ENCODE data around the gene FLNC. TPM values are rescaled to one million over a fixed set of nuclear protein-coding genes. Genes with fewer than 3 reads are reported as not detected.

FLNC gene
- total and polyA plus RNA-seq, 11 donors: 399 to 3,687 (median 1,170) TPM

GRCh38 chr7:128888756-128889095 lies 58.5 kb downstream of the FLNC start:
- peak in 2 of 5 donors; percentile 6 to 31 for DNase-seq
- H3K27ac ChIP-seq: no peak overlapping the region
- intact Hi-C loops (cut with DNase I): loop anchor here in 2 of 10 donors (10.0 kb wide), 2 partner anchors 284 to 414 kb away; partner anchors contain the start of gene METTL2B (in 1 of the 2)
- no peaks in the 10 kb centered on the region for H3K36me3 ChIP-seq
- no peak overlapping the region for H3K4me3 ChIP-seq
- ATAC-seq: no peak
- peaks cover 0 to 21% (median 13%) of the 10 kb centered on the region in 9 donors for H3K27me3 ChIP-seq
- TF ChIP-seq POLR2A (IDR thresholded peaks at IDR 0.05): no peak
- TF ChIP-seq, protein P1, sequence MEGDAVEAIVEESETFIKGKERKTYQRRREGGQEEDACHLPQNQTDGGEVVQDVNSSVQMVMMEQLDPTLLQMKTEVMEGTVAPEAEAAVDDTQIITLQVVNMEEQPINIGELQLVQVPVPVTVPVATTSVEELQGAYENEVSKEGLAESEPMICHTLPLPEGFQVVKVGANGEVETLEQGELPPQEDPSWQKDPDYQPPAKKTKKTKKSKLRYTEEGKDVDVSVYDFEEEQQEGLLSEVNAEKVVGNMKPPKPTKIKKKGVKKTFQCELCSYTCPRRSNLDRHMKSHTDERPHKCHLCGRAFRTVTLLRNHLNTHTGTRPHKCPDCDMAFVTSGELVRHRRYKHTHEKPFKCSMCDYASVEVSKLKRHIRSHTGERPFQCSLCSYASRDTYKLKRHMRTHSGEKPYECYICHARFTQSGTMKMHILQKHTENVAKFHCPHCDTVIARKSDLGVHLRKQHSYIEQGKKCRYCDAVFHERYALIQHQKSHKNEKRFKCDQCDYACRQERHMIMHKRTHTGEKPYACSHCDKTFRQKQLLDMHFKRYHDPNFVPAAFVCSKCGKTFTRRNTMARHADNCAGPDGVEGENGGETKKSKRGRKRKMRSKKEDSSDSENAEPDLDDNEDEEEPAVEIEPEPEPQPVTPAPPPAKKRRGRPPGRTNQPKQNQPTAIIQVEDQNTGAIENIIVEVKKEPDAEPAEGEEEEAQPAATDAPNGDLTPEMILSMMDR (IDR thresholded peaks at IDR 0.05): no peak
- no peaks in the 10 kb centered on the region for H3K9me3 ChIP-seq
- 81 to 86% (median 84%) methylated on average over 11 of the region's 11 CpGs for WGBS, 4 donors
- peaks cover 0 to 11% (median 0%) of the 10 kb centered on the region in 12 donors for H3K4me1 ChIP-seq

DNA sequence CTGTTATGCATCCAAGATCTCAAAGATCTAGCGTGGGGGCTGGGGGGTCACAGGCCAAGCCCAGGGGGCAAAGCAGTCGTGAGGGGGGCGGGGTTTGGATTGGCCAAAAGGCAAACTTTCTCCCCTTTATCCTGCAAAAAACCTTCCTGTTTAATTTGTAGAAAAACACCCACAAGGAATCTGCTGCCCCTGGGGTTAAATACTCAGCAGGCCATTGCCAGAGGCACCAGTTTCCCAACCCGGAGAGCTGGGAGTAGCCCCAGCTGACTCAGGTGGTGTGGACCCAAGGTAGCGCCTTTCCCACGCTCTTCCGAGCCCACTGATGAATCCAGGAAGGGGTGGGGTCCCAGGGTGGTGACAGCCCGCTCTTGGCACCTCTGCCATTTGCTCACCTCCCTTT lies 58.9 kb downstream of the FLNC start:
- TF ChIP-seq, protein P1 (IDR thresholded peaks at IDR 0.05): no peak
- TF ChIP-seq POLR2A (IDR thresholded peaks at IDR 0.05): no peak
- no peaks in the 10 kb centered on the region for H3K36me3 ChIP-seq
- WGBS, 4 donors: 65 to 76% (median 68%) methylated on average over 8 of the region's 8 CpGs
- H3K9me3 ChIP-seq: no peaks in the 10 kb centered on the region
- intact Hi-C loops (cut with DNase I): loop anchor here in 2 of 10 donors (10.0 kb wide), 2 partner anchors 284 to 414 kb away; partner anchors contain the start of gene METTL2B (in 1 of the 2)
- ATAC-seq (no peak), DNase-seq (peak in 2 of 5 donors; percentile 14 to 16)
- H3K27ac ChIP-seq: no peak overlapping the region
- H3K27me3 ChIP-seq: peaks cover 0 to 21% (median 13%) of the 10 kb centered on the region in 9 donors
- peaks cover 0 to 11% (median 0%) of the 10 kb centered on the region in 12 donors for H3K4me1 ChIP-seq
- no peak overlapping the region for H3K4me3 ChIP-seq

- H3K4me1 ChIP-seq: peaks cover 0 to 11% (median 0%) of the 10 kb centered on the region in 12 donors
These were observed 60.3 kb downstream of the FLNC start for GRCh38 chr7:128890306-128891109.

More at GRCh38 chr7:128890306-128891109, 60.3 kb downstream of the FLNC start:
- no peaks in the 10 kb centered on the region for H3K36me3 ChIP-seq
- H3K27me3 ChIP-seq: peaks cover 0 to 21% (median 13%) of the 10 kb centered on the region in 9 donors
- H3K4me3 ChIP-seq: peak overlapping the region in 8 of 12 donors; percentile 21 to 46 (median 41)
- no peak for TF ChIP-seq POLR2A (IDR thresholded peaks at IDR 0.05)
- TF ChIP-seq, protein P1 (IDR thresholded peaks at IDR 0.05): no peak
- 21 to 35% (median 30%) methylated on average over 25 to 67 of the region's 67 CpGs for WGBS, 4 donors
- H3K9me3 ChIP-seq: no peaks in the 10 kb centered on the region
- intact Hi-C loops (cut with DNase I): no loop called here
- ATAC-seq: peak in 2 of 4 donors; percentile 38 to 41
- H3K27ac ChIP-seq: no peak overlapping the region
- DNase-seq: peak in 3 of 5 donors; percentile 27 to 73 (median 50)

Measured in heart left ventricle (tissue), 16 donors.